HCT116 (cell line): Measurements from ENCODE around the gene INF2. TPM values are rescaled to one million over a fixed set of nuclear protein-coding genes. Genes with fewer than 3 reads are reported as not detected.

Experiments
- ATAC-seq: fragments of 200-7000 bp; cut with Tn5 transposase; 2 replicates; pipeline ENCODE4 v1.9.1; 2020; ENCODE audit warnings: mild to moderate bottlenecking, moderate library complexity
- BruUV-seq: library from RNA; stranded (reverse); fragments of 400-500 nt; replicated peaks from 2 replicates; lab custom pipeline; 2021; lab: Mats Ljungman, UMichigan
- CTCF ChIA-PET: fragments of 300-600 bp; sonication (Branson Sonifier 250); formaldehyde crosslinking; loops from one replicate; lab custom pipeline; 2021; ENCODE audit warnings: antibody characterized with exemption; lab: Charles Lee
- POLR2A ChIA-PET: fragments of 300-600, 350-600 bp; sonication (Branson Sonifier 250); formaldehyde crosslinking; loops from one replicate; lab custom pipeline; 2021; ENCODE audit warnings: antibody characterized with exemption; lab: Charles Lee
- RAD21 ChIA-PET, 2 experiments: fragments of 300-600 bp; sonication (Branson Sonifier 250); formaldehyde crosslinking; loops; one replicate each; lab custom pipeline; 2023; ENCODE audit warnings: low total read pairs in 2 of 2; ENCODE audit not compliant: uncharacterized antibody in 2 of 2, unreplicated experiment in 2 of 2, low non-redundant PET in 1 of 2; lab: Charles Lee
- DNase-seq: peaks from one replicate; pipeline ENCODE4 v3.0.0-alpha.2; 2010; ENCODE audit warnings: low read depth, low spot score
- H2AFZ ChIP-seq: fragments of 200-600 bp; shearing (Covaris generic), sonication (generic); 2 replicates; pipeline ENCODE4 v1.6.1; 2017; ENCODE audit warnings: low read depth, mixed run types, mixed read lengths, antibody characterized with exemption, low read length; ENCODE audit not compliant: poor library complexity, severe bottlenecking
- H3K27ac ChIP-seq: 2 replicates; pipeline ENCODE4 v1.5.1; 2012; ENCODE audit warnings: low read depth, low read length
- H3K27me3 ChIP-seq: fragments of 200-600 bp; sonication (generic); 2 replicates; pipeline ENCODE4 v1.6.1; 2016; ENCODE audit warnings: mixed run types, low read length, mixed read lengths; ENCODE audit not compliant: insufficient read depth
- H3K36me3 ChIP-seq, 2 experiments: fragments of 200-500 bp in 1 of 2; fragments of 200-600 bp in 1 of 2; sonication (Bioruptor generic) in 1 of 2; sonication (generic) in 1 of 2; 2 replicates each; pipeline versions ENCODE4 v1.5.1 to v1.6.1; 2014 to 2016; ENCODE audit warnings: low read length in 2 of 2, inconsistent platforms in 1 of 2, mixed read lengths in 1 of 2, mixed run types in 1 of 2; ENCODE audit not compliant: insufficient read depth in 2 of 2, control insufficient read depth in 1 of 2
- H3K4me1 ChIP-seq, 2 experiments: fragments of 200-600 bp in 1 of 2; sonication (generic) in 1 of 2; 2 replicates each; pipeline versions ENCODE4 v1.5.1 to v1.6.1; 2012 to 2017; ENCODE audit warnings: low read length in 2 of 2, inconsistent platforms in 1 of 2, mild to moderate bottlenecking in 1 of 2, mixed read lengths in 1 of 2, mixed run types in 1 of 2, moderate library complexity in 1 of 2; ENCODE audit not compliant: insufficient read depth in 2 of 2, control insufficient read depth in 1 of 2
- H3K4me2 ChIP-seq: fragments of 200-600 bp; sonication (generic); 2 replicates; pipeline ENCODE4 v1.6.1; 2017; ENCODE audit warnings: mixed run types, low read length, mixed read lengths
- H3K4me3 ChIP-seq, 2 experiments: fragments of 200-600 bp in 1 of 2; sonication (generic) in 1 of 2; replicated peaks in 1 of 2; 2 replicates each; pipeline ENCODE4 v1.5.1; 2011 to 2016; ENCODE audit warnings: low read length in 2 of 2, control low read depth in 1 of 2, low read depth in 1 of 2, mild to moderate bottlenecking in 1 of 2, mixed read lengths in 1 of 2, mixed run types in 1 of 2
- H3K79me2 ChIP-seq: fragments of 200-600 bp; sonication (generic); 2 replicates; pipeline ENCODE4 v1.6.1; 2017; ENCODE audit warnings: mild to moderate bottlenecking, mixed run types, low read length, moderate library complexity, mixed read lengths; ENCODE audit not compliant: insufficient read depth
- H3K9ac ChIP-seq: fragments of 200-600 bp; sonication (generic); 2 replicates; pipeline ENCODE4 v1.6.1; 2016; ENCODE audit warnings: low read length, mixed read lengths
- H3K9me2 ChIP-seq: fragments of 200-600 bp; sonication (generic), shearing (Covaris generic); 2 replicates; pipeline ENCODE4 v1.6.1; 2017; ENCODE audit warnings: mixed run types, mild to moderate bottlenecking, moderate library complexity; ENCODE audit not compliant: insufficient read depth
- H3K9me3 ChIP-seq, 2 experiments: fragments of 200-500 bp in 1 of 2; fragments of 200-600 bp in 1 of 2; sonication (Bioruptor generic) in 1 of 2; sonication (generic) in 1 of 2; 2 replicates each; pipeline ENCODE4 v1.6.1; 2014 to 2017; ENCODE audit warnings: low read length in 2 of 2, mixed read lengths in 2 of 2, inconsistent platforms in 1 of 2, low read depth in 1 of 2, mild to moderate bottlenecking in 1 of 2, mixed run types in 1 of 2, moderate library complexity in 1 of 2; ENCODE audit not compliant: control insufficient read depth in 1 of 2, insufficient read depth in 1 of 2
- H4K20me1 ChIP-seq: fragments of 200-600 bp; sonication (generic), shearing (Covaris generic); 2 replicates; pipeline ENCODE4 v1.6.1; 2017; ENCODE audit warnings: mixed run types, mild to moderate bottlenecking, moderate library complexity; ENCODE audit not compliant: insufficient read depth
- ATF3 ChIP-seq: IDR thresholded peaks from 2 replicates; pipeline ENCODE4 v1.6.1; 2012
- CEBPB ChIP-seq: IDR thresholded peaks from 2 replicates; pipeline ENCODE4 v1.6.1; 2012; ENCODE audit warnings: low read depth
- CTCF ChIP-seq, 3 experiments: fragments of 200-600 bp in 1 of 3; sonication (generic) in 1 of 3; IDR thresholded peaks in 2 of 3; conservative IDR thresholded peaks in 1 of 3; 2 replicates each; pipeline ENCODE4 v1.5.1; 2012 to 2017; ENCODE audit warnings: low read depth in 2 of 3, low read length in 2 of 3, antibody characterized with exemption in 1 of 3, borderline replicate concordance in 1 of 3, control low read depth in 1 of 3, mild to moderate bottlenecking in 1 of 3, mixed read lengths in 1 of 3, mixed run types in 1 of 3, moderate library complexity in 1 of 3; ENCODE audit not compliant: insufficient read depth in 1 of 3
- EGR1 ChIP-seq: IDR thresholded peaks from 2 replicates; pipeline ENCODE4 v1.6.1; 2012; ENCODE audit warnings: low read depth
- FOSL1 ChIP-seq: IDR thresholded peaks from 2 replicates; pipeline ENCODE4 v1.6.1; 2012; ENCODE audit warnings: low read depth
- JUND ChIP-seq: IDR thresholded peaks from 2 replicates; pipeline ENCODE4 v1.6.1; 2012
- POLR2AphosphoS5 ChIP-seq: IDR thresholded peaks from 2 replicates; pipeline ENCODE4 v1.6.1; 2011; ENCODE audit warnings: mild to moderate bottlenecking, low read depth, low read length, moderate library complexity
- RAD21 ChIP-seq: IDR thresholded peaks from 2 replicates; pipeline ENCODE4 v1.6.1; 2012; ENCODE audit warnings: low read depth, mild to moderate bottlenecking
- SIN3A ChIP-seq: IDR thresholded peaks from 2 replicates; pipeline ENCODE4 v1.6.1; 2012; ENCODE audit warnings: low read depth
- TCF7L2 ChIP-seq: IDR thresholded peaks from 2 replicates; pipeline ENCODE4 v1.7.0; 2011; ENCODE audit warnings: borderline replicate concordance, inconsistent platforms; ENCODE audit not compliant: insufficient read depth, insufficient read length; ENCODE audit errors: extremely low read depth
- YY1 ChIP-seq: IDR thresholded peaks from 2 replicates; pipeline ENCODE4 v1.6.1; 2011; ENCODE audit warnings: low read length, low read depth, moderate library complexity, mild to moderate bottlenecking; ENCODE audit not compliant: insufficient replicate concordance; ENCODE audit errors: extremely low read depth
- ZBTB33 ChIP-seq: IDR thresholded peaks from 2 replicates; pipeline ENCODE4 v1.6.1; 2011; ENCODE audit warnings: mild to moderate bottlenecking, low read length, moderate library complexity; ENCODE audit not compliant: insufficient replicate concordance; ENCODE audit errors: extremely low read depth
- ZNF274 ChIP-seq: fragments of 200-500 bp; sonication (Bioruptor generic); IDR thresholded peaks from 2 replicates; pipeline ENCODE4 v1.6.1; 2014; ENCODE audit warnings: mild to moderate bottlenecking, low read depth, low read length, inconsistent platforms
- intact Hi-C: fragments of 100-400 bp; cut with micrococcal nuclease; formaldehyde crosslinking; loops from 2 replicates; pipeline ENCODE4 v1.10.0; 2022
- total RNA-seq: library from RNA; stranded (reverse); gene quantifications from one replicate; pipeline ENCODE4 v1.2.1, GENCODE V29; 2021; ENCODE audit not compliant: unreplicated experiment
- TF ChIP-seq, protein P1 (sequence below): IDR thresholded peaks from 2 replicates; pipeline ENCODE4 v1.6.1; 2012

Gene INF2
- total RNA-seq, 1 experiment from 2014 or later, result 95.8 TPM

DNA sequence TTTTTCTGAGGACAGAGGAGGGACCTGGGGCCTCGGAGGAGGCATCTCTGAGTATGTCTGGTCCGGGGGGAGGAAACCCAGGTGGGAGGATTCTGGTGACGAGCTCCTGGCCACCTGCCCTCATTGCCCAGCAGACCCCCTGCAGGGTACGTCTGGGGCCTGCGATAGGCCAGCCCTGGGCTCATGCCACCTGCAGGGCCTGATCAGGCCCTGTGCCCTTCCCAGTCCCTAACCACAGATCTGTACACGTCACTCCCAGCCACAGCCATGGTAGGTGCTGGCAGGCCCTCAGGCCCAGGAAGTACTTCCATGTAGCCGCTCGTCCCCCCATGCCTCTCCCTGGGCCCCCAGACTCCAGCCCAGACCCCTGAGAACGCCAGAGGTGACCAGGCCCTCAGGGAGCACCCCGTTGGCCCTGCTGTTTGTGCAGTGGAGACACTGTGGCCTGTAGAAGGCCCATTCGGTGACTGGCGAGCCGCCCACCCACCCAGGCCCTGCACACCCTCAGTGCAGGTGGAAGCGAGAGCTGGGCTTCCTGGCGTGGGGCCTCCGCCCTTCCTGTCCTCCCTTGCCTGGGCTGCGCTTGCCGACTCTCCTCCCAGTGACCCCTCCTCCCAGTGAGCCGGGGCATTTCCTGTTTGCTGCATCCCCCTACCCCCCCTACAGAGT, 5.7 kb downstream of the INF2 start:
- CTCF ChIA-PET, result no interaction called here
- no TSS peak for BruUV-seq
- Histone ChIP-seq H2AFZ (no peak overlapping the region), H3K4me3 (no peak overlapping the region), H3K9me3 (no peaks in the 10 kb centered on the region), H3K4me2 (no peak overlapping the region), H3K79me2 (peaks cover 100% of the 10 kb centered on the region), H3K9me2 (no peaks in the 10 kb centered on the region), H4K20me1 (no peaks in the 10 kb centered on the region), H3K9ac (no peak overlapping the region), H3K36me3 (peaks cover 8 to 28% of the 10 kb centered on the region in 2 experiments; a peak in 3 of 4 replicates), H3K27me3 (no peaks in the 10 kb centered on the region), H3K27ac (no peak overlapping the region; the same call in 1 of the 2 replicates), H3K4me1 (peaks cover 18 to 39% of the 10 kb centered on the region in 2 experiments)
- DNase-seq (no peak), ATAC-seq (no peak)
- POLR2A ChIA-PET, result no interaction called here
- TF ChIP-seq ATF3 (no peak), JUND (no peak), RAD21 (no peak)
- RAD21 ChIA-PET, result no interaction called here
- intact Hi-C loops, result no loop called here

DNA sequence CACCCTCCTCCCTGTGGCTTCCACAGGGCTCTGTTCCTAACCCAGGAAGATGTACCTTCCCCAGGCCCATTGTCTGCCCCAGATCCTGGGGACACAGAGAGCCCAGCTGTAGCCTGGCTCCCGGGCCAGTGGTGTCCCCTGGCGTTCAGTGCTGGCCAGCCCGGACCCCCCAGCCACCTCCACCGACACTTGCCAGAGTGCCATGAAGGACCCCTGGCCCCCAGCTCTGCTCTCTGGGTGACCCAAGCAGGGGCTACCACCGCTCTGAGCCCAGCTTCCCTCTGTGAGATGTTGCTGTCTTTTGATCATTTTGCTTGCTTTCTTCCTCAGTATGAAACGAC, 6.2 kb downstream of the INF2 start:
- H3K27me3 ChIP-seq, result no peaks in the 10 kb centered on the region
- peaks cover 16 to 35% of the 10 kb centered on the region in 2 experiments for H3K4me1 ChIP-seq
- DNase-seq (no peak), ATAC-seq (no peak)
- H2AFZ ChIP-seq, result no peak overlapping the region
- no peak overlapping the region for H3K4me2 ChIP-seq
- no peak overlapping the region for H3K4me3 ChIP-seq
- ChIA-PET CTCF (no interaction called here), RAD21 (no interaction called here), POLR2A (no interaction called here)
- H3K36me3 ChIP-seq, result peaks cover 8 to 28% of the 10 kb centered on the region in 2 experiments; a peak in 3 of 4 replicates
- BruUV-seq, result no TSS peak
- no peaks in the 10 kb centered on the region for H3K9me3 ChIP-seq
- intact Hi-C loops, result no loop called here
- no peaks in the 10 kb centered on the region for H3K9me2 ChIP-seq
- peaks cover 100% of the 10 kb centered on the region for H3K79me2 ChIP-seq
- H4K20me1 ChIP-seq, result no peaks in the 10 kb centered on the region
- H3K27ac ChIP-seq, result no peak overlapping the region; the same call in 1 of the 2 replicates
- H3K9ac ChIP-seq, result no peak overlapping the region
- no peak for TF ChIP-seq POLR2AphosphoS5
- TF ChIP-seq EGR1, result no peak
- no peak for TF ChIP-seq RAD21
- no peak for TF ChIP-seq TCF7L2
- no peak for TF ChIP-seq CTCF (IDR thresholded peaks at IDR 0.05 in 2 of 3, conservative IDR thresholded peaks at IDR 0.05 in 1 of 3; ENCODE audit: borderline replicate concordance in 1 of 3, insufficient read depth in 1 of 3, low read depth in 2 of 3, low read length in 2 of 3)
- TF ChIP-seq JUND, result no peak
- TF ChIP-seq, protein P1, sequence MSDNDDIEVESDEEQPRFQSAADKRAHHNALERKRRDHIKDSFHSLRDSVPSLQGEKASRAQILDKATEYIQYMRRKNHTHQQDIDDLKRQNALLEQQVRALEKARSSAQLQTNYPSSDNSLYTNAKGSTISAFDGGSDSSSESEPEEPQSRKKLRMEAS, result no peak
- no peak for TF ChIP-seq CEBPB
- no peak for TF ChIP-seq YY1
- no peak for TF ChIP-seq FOSL1
- no peak for TF ChIP-seq ZNF274
- TF ChIP-seq ZBTB33, result no peak
- no peak for TF ChIP-seq SIN3A
